Neural crest cell (in vitro differentiated cells): ENCODE measurements around the gene FAM13C. TPM values are rescaled to one million over a fixed set of nuclear protein-coding genes. Genes with fewer than 3 reads are reported as not detected.
"Not testable (repeated sequence)": the region's sequence is repeated elsewhere in the genome, so short reads cannot be mapped to it uniquely, and the experiment has no call there.

Experiments
- DNase-seq: peaks from one replicate; pipeline ENCODE4 v3.0.0; 2021; ENCODE audit warnings: low read depth, mixed read lengths, low spot score
- H3K27ac Mint-ChIP-seq: one replicate; pipeline ENCODE4 v1.8.0; 2021; ENCODE audit warnings: mild to moderate bottlenecking, mixed read lengths; ENCODE audit not compliant: unreplicated experiment
- H3K27me3 Mint-ChIP-seq: 2 replicates; pipeline ENCODE4 v1.8.0; 2021; ENCODE audit warnings: low read depth, mild to moderate bottlenecking, mixed read lengths
- H3K36me3 Mint-ChIP-seq: 2 replicates; pipeline ENCODE4 v1.8.0; 2021; ENCODE audit warnings: low read depth, mild to moderate bottlenecking, mixed read lengths
- H3K4me1 Mint-ChIP-seq: 2 replicates; pipeline ENCODE4 v1.8.0; 2021; ENCODE audit warnings: mixed read lengths
- H3K4me3 Mint-ChIP-seq: one replicate; pipeline ENCODE4 v1.8.0; 2021; ENCODE audit warnings: mild to moderate bottlenecking, mixed read lengths
- H3K9me3 Mint-ChIP-seq: 2 replicates; pipeline ENCODE4 v1.8.0; 2021; ENCODE audit warnings: mixed read lengths
- total RNA-seq: library from RNA; stranded (reverse); gene quantifications from 2 replicates; pipeline ENCODE4 v1.2.1, GENCODE V29; 2021
- TF ChIP-seq, protein P1 (sequence below): fragments of 200-600 bp; sonication (generic); conservative IDR thresholded peaks from 2 replicates; pipeline ENCODE4 v1.5.0; 2021; ENCODE audit warnings: antibody characterized with exemption, mild to moderate bottlenecking

Gene FAM13C
- total RNA-seq, 1 donor from 2014 or later, result 2.9 TPM

DNA sequence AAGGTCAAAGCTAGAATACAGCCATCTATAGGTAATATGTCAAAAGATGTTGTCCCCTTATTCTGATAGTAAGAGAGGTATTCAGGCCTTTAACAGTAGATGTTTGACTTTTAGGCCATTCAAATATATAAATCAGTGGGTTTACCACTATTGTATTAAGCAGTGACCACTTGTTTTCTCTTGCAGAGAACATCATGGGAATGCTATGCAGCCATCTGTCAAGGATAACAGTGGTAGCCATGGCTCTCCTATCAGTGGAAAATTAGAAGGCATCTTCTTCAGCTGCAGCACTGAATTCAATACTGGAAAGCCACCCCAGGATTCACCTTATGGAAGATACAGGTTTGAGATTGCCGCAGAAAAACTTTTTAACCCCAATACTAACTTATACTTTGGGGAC lies 117.5 kb downstream of the FAM13C start:
- Mint-ChIP-seq H3K27ac (no peak overlapping the region), H3K9me3 (peaks cover 2% of the 10 kb centered on the region), H3K4me1 (peaks cover 7% of the 10 kb centered on the region), H3K27me3 (no peaks in the 10 kb centered on the region), H3K4me3 (no peak overlapping the region), H3K36me3 (peaks cover 11% of the 10 kb centered on the region)
- no peak for DNase-seq
- TF ChIP-seq, protein P1, sequence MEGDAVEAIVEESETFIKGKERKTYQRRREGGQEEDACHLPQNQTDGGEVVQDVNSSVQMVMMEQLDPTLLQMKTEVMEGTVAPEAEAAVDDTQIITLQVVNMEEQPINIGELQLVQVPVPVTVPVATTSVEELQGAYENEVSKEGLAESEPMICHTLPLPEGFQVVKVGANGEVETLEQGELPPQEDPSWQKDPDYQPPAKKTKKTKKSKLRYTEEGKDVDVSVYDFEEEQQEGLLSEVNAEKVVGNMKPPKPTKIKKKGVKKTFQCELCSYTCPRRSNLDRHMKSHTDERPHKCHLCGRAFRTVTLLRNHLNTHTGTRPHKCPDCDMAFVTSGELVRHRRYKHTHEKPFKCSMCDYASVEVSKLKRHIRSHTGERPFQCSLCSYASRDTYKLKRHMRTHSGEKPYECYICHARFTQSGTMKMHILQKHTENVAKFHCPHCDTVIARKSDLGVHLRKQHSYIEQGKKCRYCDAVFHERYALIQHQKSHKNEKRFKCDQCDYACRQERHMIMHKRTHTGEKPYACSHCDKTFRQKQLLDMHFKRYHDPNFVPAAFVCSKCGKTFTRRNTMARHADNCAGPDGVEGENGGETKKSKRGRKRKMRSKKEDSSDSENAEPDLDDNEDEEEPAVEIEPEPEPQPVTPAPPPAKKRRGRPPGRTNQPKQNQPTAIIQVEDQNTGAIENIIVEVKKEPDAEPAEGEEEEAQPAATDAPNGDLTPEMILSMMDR, result no peak

GRCh38 chr10:59243611-59244195 lies 118.6 kb downstream of the FAM13C start:
- Mint-ChIP-seq H3K36me3 (peaks cover 16% of the 10 kb centered on the region), H3K27ac (no peak overlapping the region), H3K4me1 (peaks cover 7% of the 10 kb centered on the region), H3K9me3 (peaks cover 2% of the 10 kb centered on the region), H3K27me3 (no peaks in the 10 kb centered on the region), H3K4me3 (no peak overlapping the region)
- TF ChIP-seq, protein P1, result no peak
- no peak for DNase-seq

DNA sequence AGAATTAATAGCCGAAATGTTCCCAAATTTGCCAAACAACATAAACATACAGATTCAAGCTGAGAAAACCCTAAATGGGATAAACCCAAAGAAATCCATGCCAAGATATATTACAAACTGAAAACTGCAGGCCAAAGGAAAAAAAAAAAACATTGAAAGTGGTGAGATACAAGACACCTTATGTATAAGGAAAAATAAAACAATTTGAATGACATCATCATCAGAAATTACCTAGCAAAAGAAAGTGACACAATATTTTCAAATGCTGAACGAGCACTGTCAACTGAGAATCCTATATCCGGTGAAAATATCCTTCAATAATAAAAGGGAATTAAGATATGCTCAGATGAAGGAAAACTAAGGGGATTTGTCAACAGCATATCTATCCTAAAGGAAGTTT lies 119.4 kb downstream of the FAM13C start:
- no peak overlapping the region for H3K27ac Mint-ChIP-seq
- TF ChIP-seq, protein P1, result no peak
- H3K9me3 Mint-ChIP-seq, result peaks cover 2% of the 10 kb centered on the region
- H3K27me3 Mint-ChIP-seq, result no peaks in the 10 kb centered on the region
- no peak overlapping the region for H3K4me3 Mint-ChIP-seq
- peaks cover 7% of the 10 kb centered on the region for H3K4me1 Mint-ChIP-seq
- DNase-seq, result no peak
- peaks cover 16% of the 10 kb centered on the region for H3K36me3 Mint-ChIP-seq

DNA sequence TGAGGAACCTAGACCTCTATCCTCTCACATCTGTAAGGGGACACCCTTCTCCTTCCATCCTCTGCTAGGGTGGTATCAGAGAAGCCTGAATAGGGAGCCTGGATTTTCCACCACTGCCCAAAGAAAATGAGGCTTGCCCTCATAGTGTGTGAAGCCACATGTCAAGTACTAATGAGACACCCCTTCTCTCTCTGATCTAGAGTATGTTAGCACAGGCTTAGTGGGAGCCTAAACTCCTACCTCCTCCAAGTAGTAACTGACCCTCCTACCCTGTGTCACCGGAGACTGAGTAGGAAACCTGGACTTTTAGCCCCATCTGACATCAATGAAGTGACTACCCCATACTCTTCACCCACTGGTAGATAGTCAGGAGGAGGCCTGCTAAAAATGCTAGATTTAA lies 120.3 kb downstream of the FAM13C start:
- H3K4me3 Mint-ChIP-seq, result no peak overlapping the region
- no peaks in the 10 kb centered on the region for H3K27me3 Mint-ChIP-seq
- TF ChIP-seq, protein P1, result no peak
- no peak overlapping the region for H3K27ac Mint-ChIP-seq
- H3K4me1 Mint-ChIP-seq, result peaks cover 7% of the 10 kb centered on the region
- no peak for DNase-seq
- H3K36me3 Mint-ChIP-seq, result peaks cover 16% of the 10 kb centered on the region
- peaks cover 2% of the 10 kb centered on the region for H3K9me3 Mint-ChIP-seq

DNA sequence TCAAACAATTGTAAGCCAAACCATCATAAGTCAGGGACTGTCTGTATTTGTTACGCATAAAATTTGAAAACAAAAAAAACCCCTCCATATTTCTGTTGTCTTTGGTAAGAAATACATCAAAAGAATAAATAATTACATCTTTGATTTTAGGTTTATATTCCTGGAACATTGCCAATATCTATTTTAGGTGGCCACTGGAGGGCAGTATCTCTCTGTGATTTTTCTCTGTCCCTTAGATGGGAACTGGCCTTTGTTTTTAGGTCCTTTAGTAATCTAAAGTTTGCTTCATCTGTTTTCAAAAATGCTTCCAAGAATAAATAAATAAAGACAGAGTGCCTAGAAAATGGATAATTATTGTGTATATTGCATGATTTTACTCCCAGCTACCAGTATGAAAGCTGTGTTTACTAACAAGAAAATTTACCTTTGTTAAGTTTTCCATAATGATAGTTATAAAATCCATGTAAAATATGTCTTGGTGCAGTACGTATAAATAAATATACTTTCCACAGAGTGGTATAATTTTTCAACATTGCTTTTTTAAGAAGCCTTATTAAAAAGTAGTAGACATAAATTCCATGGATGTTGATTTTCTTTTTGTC lies 121.7 kb downstream of the FAM13C start:
- Mint-ChIP-seq H3K9me3 (peaks cover 2% of the 10 kb centered on the region), H3K27me3 (no peaks in the 10 kb centered on the region), H3K36me3 (peaks cover 15% of the 10 kb centered on the region), H3K27ac (no peak overlapping the region), H3K4me1 (peaks cover 7% of the 10 kb centered on the region), H3K4me3 (no peak overlapping the region)
- DNase-seq, result peak; percentile 45
- TF ChIP-seq, protein P1, result peak; percentile 88

DNA sequence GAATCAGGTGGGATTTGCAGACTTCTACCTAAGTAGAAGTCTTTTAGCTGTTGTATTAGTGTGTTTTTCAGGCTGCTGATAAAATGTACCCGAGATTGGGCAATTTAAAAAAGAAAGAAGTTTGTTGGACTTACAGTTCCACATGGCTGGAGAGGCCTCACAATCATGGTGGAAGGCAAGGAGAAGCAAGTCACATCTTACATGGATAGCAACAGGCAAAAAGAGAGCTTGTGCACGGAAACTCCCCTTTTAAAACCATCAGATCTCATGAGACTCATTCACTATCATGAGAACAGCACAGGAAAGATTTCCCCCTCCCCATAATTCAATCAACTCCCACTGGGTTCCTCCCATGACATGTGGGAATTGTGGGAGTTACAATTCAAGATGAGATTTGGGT lies 123.2 kb downstream of the FAM13C start:
- not testable (repeated sequence) for H3K9me3 Mint-ChIP-seq, H3K4me1 Mint-ChIP-seq, H3K27me3 Mint-ChIP-seq, DNase-seq, H3K27ac Mint-ChIP-seq, H3K4me3 Mint-ChIP-seq
- H3K36me3 Mint-ChIP-seq, result peaks cover 11% of the 10 kb centered on the region
